HL-60 (cell line): ENCODE data around the gene ZDHHC21.

ENCODE experiments used
- POLR2AphosphoS5 ChIP-seq: IDR thresholded peaks from 2 replicates; pipeline ENCODE4 v1.6.1; 2012; ENCODE audit warnings: low read depth
- TF ChIP-seq, protein P1 (sequence below): IDR thresholded peaks from one replicate; pipeline ENCODE4 v1.5.1; 2011; ENCODE audit warnings: low read length, control low read depth, inconsistent platforms; ENCODE audit not compliant: insufficient read depth

DNA sequence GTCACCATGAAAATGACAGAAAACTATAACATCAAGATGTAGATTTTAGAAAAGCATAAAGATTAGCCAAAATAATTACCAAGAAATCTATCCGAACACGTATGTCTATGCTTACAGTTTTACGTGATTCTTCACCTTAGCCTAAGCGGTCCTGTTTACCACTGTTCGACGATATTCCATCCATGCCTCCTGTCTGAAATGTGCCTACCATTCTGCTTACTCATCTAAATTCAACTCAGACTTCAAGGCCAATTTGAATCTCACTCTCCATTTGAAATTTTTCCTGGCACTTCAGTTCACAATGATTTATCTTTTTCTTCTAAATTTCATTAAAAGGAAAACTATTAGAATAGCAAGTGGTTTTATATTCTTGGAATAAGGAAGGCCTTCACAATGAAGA is 15.4 kb downstream of the ZDHHC21 start:
- no peak for TF ChIP-seq POLR2AphosphoS5
- TF ChIP-seq, protein P1, sequence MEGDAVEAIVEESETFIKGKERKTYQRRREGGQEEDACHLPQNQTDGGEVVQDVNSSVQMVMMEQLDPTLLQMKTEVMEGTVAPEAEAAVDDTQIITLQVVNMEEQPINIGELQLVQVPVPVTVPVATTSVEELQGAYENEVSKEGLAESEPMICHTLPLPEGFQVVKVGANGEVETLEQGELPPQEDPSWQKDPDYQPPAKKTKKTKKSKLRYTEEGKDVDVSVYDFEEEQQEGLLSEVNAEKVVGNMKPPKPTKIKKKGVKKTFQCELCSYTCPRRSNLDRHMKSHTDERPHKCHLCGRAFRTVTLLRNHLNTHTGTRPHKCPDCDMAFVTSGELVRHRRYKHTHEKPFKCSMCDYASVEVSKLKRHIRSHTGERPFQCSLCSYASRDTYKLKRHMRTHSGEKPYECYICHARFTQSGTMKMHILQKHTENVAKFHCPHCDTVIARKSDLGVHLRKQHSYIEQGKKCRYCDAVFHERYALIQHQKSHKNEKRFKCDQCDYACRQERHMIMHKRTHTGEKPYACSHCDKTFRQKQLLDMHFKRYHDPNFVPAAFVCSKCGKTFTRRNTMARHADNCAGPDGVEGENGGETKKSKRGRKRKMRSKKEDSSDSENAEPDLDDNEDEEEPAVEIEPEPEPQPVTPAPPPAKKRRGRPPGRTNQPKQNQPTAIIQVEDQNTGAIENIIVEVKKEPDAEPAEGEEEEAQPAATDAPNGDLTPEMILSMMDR, result no peak
